NB4 (cell line): Measurements from ENCODE around the gene CHRM2.

Source experiments
- DNase-seq: peaks from one replicate; pipeline ENCODE4 v3.0.0; 2010; ENCODE audit warnings: low read depth
- H3K4me3 ChIP-seq: one replicate; pipeline ENCODE4 v1.5.1; 2011; ENCODE audit warnings: mild to moderate bottlenecking, low read depth, low read length, moderate library complexity
- MYC ChIP-seq: IDR thresholded peaks from 2 replicates; pipeline ENCODE4 v1.6.1; 2011; ENCODE audit warnings: low read depth, low read length
- POLR2A ChIP-seq: IDR thresholded peaks from 2 replicates; pipeline ENCODE4 v1.6.1; 2011; ENCODE audit warnings: mild to moderate bottlenecking; ENCODE audit not compliant: insufficient read length; ENCODE audit errors: extremely low read depth
- TF ChIP-seq, protein P1 (sequence below): IDR thresholded peaks from 2 replicates; pipeline ENCODE4 v1.6.1; 2011; ENCODE audit warnings: low read depth, low read length
- TF ChIP-seq, protein P2 (sequence below): IDR thresholded peaks from one replicate; pipeline ENCODE4 v1.5.1; 2012; ENCODE audit warnings: low read depth, low read length

The CHRM2 gene

DNA sequence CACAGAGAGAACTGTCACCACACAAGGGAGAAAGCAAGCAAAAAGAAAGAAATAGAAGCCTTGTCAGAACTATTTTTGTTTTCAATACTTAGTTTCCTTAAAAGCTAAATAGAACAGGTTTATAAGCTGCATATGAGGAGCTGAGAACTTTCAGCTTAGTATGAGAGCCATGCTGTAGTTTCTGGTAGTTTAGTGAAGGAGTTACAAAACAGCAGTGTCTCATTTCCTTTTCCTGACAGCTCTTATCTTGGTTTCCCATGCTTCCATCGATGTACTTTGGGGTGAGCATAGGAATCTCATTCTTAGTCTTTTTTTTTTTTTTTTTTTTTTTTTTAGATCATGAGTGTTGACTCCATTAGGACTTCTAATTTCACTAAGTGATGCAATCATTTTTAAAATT is 8.6 kb upstream of the CHRM2 start:
- TF ChIP-seq MYC, result no peak
- no peak for TF ChIP-seq POLR2A
- TF ChIP-seq, protein P1, sequence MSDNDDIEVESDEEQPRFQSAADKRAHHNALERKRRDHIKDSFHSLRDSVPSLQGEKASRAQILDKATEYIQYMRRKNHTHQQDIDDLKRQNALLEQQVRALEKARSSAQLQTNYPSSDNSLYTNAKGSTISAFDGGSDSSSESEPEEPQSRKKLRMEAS, result no peak
- TF ChIP-seq, protein P2, sequence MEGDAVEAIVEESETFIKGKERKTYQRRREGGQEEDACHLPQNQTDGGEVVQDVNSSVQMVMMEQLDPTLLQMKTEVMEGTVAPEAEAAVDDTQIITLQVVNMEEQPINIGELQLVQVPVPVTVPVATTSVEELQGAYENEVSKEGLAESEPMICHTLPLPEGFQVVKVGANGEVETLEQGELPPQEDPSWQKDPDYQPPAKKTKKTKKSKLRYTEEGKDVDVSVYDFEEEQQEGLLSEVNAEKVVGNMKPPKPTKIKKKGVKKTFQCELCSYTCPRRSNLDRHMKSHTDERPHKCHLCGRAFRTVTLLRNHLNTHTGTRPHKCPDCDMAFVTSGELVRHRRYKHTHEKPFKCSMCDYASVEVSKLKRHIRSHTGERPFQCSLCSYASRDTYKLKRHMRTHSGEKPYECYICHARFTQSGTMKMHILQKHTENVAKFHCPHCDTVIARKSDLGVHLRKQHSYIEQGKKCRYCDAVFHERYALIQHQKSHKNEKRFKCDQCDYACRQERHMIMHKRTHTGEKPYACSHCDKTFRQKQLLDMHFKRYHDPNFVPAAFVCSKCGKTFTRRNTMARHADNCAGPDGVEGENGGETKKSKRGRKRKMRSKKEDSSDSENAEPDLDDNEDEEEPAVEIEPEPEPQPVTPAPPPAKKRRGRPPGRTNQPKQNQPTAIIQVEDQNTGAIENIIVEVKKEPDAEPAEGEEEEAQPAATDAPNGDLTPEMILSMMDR, result no peak
- H3K4me3 ChIP-seq, result no peak overlapping the region
- DNase-seq, result no peak

DNA sequence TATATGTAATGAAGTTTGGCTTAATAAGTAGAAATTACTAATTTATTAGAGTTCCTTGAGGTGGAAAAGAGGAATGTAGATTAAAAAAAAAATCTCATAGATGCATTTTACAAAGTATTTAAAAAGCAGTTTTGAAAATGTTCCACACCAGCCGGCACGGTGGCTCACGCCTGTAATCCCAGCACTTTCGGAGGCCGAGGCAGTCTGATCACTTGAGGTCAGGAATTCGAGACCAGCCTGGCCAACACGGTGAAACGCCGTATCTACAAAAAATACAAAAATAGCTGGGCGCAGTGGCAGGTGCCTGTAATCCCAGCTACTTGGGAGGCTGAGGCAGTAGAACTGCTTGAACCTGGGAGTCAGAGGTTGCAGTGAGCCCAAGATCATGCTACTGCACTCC is 3.2 kb upstream of the CHRM2 start:
- TF ChIP-seq, protein P1, result no peak
- TF ChIP-seq MYC, result no peak
- H3K4me3 ChIP-seq, result no peak overlapping the region
- no peak for DNase-seq

DNA sequence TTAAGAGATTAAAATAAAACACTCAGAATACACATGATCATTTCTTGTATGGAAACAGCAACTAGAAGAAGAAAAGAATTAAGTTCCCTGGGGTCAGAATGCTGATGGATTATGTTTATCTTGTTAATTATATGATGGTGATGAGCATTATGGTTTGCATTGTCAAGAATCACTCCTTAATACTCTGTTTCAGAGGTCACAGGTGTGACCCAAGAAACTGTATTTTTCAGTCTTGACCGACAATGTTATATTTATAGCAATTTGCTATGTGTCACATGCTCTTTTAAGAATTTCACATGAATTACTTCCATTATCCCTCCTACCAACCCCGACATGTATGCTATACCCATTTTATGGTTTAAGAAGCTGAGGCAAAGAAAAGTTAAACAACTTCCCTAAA is 2.7 kb upstream of the CHRM2 start:
- TF ChIP-seq POLR2A (no peak), MYC (no peak)
- TF ChIP-seq, protein P2, result no peak
- TF ChIP-seq, protein P1, result no peak
- DNase-seq, result no peak

DNA sequence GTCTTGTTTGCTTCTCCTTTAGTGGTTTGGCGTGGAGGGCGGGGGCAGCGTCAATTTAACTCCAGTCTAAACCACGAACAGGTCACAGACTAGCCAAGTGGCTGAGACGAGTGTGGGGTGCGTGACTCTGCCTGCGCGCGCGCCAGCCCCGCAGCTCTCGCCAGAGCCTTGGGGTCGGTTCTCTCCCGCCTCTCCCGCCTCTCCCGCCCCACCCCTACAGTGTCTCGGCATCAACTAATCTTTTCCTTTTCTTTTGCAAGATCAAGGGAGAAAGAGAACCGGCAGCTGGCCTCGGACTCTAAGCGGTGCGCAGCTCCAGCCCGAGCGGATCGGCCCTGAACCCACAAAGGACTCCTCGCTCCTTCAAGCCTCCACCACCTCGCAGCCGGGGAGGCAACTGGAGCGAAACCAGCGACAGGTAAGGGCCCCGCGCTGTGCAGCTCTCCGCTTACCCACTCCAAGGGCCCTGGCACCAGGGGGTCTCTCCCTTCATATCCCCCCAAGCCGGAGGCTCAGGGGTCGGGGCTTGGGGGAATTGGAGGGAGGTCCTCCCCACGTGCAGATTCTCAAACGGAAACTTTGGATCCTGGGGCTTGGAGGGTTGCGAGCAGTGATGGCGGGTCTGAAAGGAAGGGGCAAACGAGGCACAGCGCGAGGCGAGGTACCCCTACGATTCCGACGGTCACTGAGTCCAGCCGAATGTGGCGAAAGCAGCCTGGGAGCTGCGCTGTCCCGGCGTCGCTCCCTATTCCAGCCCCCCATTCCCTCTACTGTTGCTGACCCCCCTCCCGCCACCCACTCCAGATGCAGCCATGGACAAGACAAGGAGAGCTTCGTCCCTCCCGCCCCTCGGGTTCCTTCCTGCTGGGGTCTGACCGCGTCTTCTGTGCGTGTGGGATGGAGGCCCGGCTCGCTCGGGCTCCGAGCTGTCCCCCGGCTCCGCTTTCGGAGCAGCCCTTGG is 829 bp downstream of the CHRM2 start:
- TF ChIP-seq, protein P1, result no peak
- TF ChIP-seq POLR2A (no peak), MYC (no peak)
- TF ChIP-seq, protein P2, result no peak
- no peak overlapping the region for H3K4me3 ChIP-seq
- no peak for DNase-seq

More for the DNA sequence above, 2.7 kb upstream of the CHRM2 start:
- no peak overlapping the region for H3K4me3 ChIP-seq

DNA sequence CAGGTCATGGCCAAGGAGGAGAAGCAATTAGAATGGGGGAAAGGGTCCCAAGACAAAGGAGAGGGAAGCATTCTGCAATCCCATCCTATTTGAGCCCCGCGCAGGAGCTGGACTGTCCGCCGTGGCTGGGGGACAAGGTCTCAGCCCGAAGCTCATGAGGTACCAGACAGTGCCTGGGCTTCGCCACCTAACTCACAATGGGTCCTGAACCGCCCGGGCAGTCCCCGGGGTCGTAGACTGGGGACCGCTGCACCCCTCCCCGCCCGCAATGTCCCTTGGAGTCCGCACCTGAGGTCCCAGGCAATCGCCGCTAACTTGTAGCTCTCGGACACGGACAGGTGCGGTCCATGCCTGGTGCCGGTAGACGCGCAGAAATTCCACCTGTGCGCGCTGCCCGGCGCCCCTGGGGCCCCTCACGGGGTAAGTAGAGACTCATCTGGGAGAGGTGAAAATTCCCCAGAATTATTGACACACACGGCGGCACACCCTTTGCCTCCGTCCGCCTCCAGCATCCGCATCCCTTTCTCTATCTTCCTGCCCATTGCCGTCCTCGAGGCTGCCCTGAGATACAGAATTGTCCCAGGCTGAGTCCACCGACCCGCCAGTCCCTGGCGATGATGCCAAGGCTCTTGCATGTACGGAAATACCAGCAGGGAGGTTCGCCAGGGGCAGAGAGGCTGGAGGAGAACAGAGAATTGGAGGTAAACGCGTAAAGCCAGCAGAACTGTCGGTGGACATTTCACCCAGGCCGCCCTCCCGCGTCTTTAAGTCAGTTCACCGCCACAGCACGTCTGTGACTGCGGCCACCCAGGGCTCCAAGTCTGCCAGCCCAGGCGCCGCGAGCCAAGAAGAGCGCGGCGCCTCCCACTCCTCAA is 1.8 kb downstream of the CHRM2 start:
- no peak overlapping the region for H3K4me3 ChIP-seq

More for the DNA sequence above, 1.8 kb downstream of the CHRM2 start:
- TF ChIP-seq, protein P1, result no peak
- TF ChIP-seq MYC, result no peak
- TF ChIP-seq POLR2A, result no peak
- TF ChIP-seq, protein P2, result no peak
- DNase-seq, result no peak
